LNCAP (cell line): ENCODE data around the gene COG6.

ENCODE experiments used
- TF ChIP-seq, protein P1 (sequence below): fragments of 450-650 bp; IDR thresholded peaks from 2 replicates; pipeline ENCODE4 v1.5.1; 2017; ENCODE audit warnings: mild to moderate bottlenecking

COG6 gene

DNA sequence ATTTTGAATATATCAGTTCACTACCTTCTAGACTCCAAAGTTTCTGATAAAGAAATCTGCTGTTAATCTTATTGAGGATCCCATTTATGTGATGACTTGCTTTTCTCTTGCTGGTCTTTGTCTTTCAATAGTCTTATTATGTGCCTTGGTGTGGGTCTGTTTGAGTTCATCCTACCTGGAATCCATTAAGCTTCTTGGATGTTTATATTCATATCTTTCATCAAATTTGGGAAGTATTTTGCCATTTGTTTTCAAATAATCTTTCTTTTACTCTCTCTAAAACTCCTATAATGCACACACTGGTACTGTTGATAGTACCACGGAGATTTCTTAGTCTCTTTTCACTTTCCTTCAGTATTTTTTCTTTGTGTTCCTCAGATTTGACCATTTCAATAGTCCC, 24.2 kb upstream of the COG6 start:
- TF ChIP-seq, protein P1, sequence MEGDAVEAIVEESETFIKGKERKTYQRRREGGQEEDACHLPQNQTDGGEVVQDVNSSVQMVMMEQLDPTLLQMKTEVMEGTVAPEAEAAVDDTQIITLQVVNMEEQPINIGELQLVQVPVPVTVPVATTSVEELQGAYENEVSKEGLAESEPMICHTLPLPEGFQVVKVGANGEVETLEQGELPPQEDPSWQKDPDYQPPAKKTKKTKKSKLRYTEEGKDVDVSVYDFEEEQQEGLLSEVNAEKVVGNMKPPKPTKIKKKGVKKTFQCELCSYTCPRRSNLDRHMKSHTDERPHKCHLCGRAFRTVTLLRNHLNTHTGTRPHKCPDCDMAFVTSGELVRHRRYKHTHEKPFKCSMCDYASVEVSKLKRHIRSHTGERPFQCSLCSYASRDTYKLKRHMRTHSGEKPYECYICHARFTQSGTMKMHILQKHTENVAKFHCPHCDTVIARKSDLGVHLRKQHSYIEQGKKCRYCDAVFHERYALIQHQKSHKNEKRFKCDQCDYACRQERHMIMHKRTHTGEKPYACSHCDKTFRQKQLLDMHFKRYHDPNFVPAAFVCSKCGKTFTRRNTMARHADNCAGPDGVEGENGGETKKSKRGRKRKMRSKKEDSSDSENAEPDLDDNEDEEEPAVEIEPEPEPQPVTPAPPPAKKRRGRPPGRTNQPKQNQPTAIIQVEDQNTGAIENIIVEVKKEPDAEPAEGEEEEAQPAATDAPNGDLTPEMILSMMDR: no peak

DNA sequence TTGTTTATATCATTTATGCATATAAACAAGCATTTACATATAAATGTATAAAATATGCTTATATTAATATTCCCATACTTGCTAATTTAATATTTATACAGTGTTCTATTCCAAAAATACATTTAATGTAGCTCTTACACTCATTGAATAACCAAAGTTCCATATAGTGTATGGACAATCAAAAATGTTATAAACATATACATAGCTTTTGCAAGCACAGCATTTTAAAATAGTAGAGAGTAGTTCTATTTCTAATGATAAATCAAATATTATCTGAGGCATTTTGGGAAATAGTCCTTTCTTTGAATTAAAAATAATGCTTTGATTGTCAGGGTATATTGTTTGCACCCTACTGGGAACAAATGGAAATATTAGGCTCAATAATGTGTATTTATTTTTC, 22.5 kb upstream of the COG6 start:
- TF ChIP-seq, protein P1: no peak

DNA sequence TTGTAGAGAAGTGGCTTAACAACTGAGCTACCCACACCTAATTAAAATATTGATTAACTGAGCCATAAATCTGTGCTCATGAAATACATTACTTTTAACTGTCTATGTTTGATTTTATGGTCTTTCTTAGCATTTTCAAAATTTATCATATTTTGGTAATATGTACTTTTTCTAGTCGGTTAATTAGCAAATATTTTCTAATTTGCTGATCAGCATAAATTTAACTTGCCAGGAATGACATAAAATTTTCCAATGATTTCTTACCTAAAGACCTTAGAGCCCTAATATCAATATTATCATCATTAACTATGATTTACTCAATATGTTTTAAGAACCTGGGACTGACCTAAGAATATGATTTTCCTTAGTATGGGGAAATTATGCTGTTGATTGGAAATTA, 19.9 kb upstream of the COG6 start:
- TF ChIP-seq, protein P1: no peak

DNA sequence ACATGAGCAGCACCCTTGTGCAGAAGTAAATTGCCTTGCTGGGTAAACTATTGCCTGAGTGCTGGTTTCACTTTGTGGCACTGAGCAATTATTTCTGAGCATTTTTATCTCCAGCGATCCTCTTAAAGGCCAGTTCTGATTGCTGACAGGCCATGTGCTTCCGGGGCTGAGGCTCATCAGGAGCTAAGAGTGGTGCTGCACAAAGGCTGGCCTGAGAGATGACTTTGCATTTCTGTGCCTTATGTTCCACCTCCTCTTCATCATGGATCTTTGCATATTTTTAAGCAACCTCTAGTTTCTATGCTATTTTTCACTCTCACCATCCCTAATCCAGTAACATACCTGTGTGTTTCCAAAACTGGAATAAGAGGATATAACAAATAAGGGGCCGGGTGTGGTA, 17.6 kb upstream of the COG6 start:
- TF ChIP-seq, protein P1: no peak

DNA sequence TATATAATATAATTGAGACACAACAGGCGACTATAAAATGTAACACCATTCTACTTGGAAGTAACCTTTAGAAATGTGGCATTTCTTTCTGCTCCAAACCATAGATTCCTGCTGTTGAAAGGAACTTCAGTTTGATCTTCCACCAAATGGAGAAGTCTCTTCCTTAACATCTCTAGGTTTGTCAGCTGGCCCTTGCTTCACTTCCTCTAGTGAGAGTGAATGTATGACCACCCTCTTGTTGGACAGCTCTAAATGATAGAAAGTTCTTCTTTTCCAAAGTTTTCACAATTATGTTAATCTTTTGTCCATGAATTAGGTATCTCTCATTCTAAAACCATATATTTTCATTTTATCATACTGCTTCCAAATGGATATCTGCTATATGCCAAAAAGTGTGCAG, 13.8 kb upstream of the COG6 start:
- TF ChIP-seq, protein P1: no peak

DNA sequence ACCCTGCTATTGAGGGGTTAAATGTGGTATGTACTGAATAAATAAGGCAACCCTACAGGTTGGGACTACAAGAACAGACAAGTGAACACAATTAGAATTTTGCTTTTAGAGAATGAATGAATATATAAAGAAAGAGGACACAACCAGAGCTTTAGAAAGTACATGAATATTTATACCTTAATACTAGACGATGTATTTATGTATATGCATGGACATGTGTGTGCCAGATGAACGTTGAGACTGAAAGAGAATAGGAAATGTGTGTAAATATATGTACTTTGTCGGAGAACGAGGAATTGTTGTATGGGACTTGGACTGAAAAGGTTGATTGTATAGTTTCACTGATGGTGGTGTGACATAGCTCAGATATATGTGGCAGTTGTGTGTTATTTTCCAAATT, 9.3 kb upstream of the COG6 start:
- TF ChIP-seq, protein P1: no peak

DNA sequence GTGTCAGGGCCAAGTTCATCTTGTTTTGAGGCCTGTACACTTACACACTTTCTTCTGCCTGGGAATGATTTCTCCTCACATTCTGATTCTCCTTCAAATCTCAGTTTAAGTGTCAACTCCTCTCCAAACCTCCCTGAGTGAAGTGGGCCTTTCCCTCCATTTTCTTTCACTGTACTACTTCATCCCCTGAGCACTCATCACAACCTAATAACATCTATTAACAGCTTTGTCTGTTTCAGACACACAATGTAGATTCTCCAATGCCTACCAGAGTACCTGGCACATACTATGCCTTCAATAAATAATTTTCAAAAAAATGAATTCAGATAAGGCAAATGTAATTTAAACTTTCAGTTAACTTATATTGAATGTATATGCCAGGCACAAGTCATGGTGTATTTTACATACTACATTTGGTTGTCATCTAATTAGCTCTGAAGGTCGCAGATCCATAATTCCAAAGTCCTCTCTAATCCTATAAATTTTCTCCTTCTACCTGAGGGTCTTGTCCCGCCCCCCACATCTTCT, 357 bp upstream of the COG6 start:
- TF ChIP-seq, protein P1: no peak

DNA sequence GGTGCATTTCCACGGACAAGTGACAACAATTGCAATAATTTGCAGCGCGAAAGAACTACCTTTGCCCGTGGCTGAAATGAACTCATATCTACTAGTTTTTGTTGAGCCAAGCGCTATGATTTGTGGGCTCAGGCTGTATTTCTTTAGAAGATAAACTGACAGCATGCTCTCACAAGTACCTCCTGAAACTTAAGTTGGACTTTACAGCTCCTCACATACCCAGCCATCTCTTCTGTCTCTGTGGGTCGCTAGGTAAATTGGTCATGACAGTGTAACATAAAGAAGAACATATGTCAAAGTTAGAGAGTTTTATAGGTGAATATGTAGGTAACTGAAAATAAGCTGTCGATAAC, 839 bp downstream of the COG6 start:
- TF ChIP-seq, protein P1: no peak
